KBM-7 (cell line): ENCODE data around the gene HIRA.
"Not testable (repeated sequence)": the region's sequence is repeated elsewhere in the genome, so short reads cannot be mapped to it uniquely, and the experiment has no call there.

Source experiments
- DNase-seq: peaks from one replicate; pipeline ENCODE4 v3.0.0-alpha.2; 2015
- in situ Hi-C: fragments of 300-500 bp; cut with MboI; formaldehyde crosslinking; loops from 2 replicates; pipeline ENCODE4 v1.14.3; 2020; ENCODE audit warnings: low sequenced_read_pairs, low pct_unique_long_range_greater_than_20kb, mixed read lengths

The HIRA gene

GRCh38 chr22:19395276-19395675 lies 36.3 kb downstream of the HIRA start:
- DNase-seq = no peak
- in situ Hi-C loops = no loop called here

GRCh38 chr22:19394274-19395050 lies 37.1 kb downstream of the HIRA start:
- DNase-seq = no peak
- in situ Hi-C loops = no loop called here

- in situ Hi-C loops = no loop called here
- DNase-seq = no peak
These were observed 37.8 kb downstream of the HIRA start for GRCh38 chr22:19393704-19394103.

GRCh38 chr22:19387575-19387974 lies 44.0 kb downstream of the HIRA start:
- in situ Hi-C loops = no loop called here
- no peak for DNase-seq

GRCh38 chr22:19387038-19387437 lies 44.5 kb downstream of the HIRA start:
- in situ Hi-C loops = no loop called here
- DNase-seq = no peak

- in situ Hi-C loops = no loop called here
These were observed 45.3 kb downstream of the HIRA start for GRCh38 chr22:19386248-19386647.

GRCh38 chr22:19385221-19385906 lies 46.2 kb downstream of the HIRA start:
- no peak for DNase-seq
- in situ Hi-C loops = no loop called here

More at GRCh38 chr22:19386248-19386647, 45.3 kb downstream of the HIRA start:
- no peak for DNase-seq

GRCh38 chr22:19383292-19383691 lies 48.2 kb downstream of the HIRA start:
- DNase-seq = no peak
- in situ Hi-C loops = no loop called here

- in situ Hi-C loops = no loop called here
- no peak for DNase-seq
These were observed 49.3 kb downstream of the HIRA start for GRCh38 chr22:19382240-19382639.

GRCh38 chr22:19378344-19378674 lies 53.2 kb downstream of the HIRA start:
- DNase-seq = no peak
- in situ Hi-C loops = no loop called here

- in situ Hi-C loops = no loop called here
- DNase-seq = no peak
These were observed 53.8 kb downstream of the HIRA start for GRCh38 chr22:19377565-19378343.

GRCh38 chr22:19376971-19377370 lies 54.6 kb downstream of the HIRA start:
- DNase-seq = no peak
- in situ Hi-C loops = no loop called here

- no peak for DNase-seq
- in situ Hi-C loops = no loop called here
These were observed 55.3 kb downstream of the HIRA start for GRCh38 chr22:19376247-19376646.

GRCh38 chr22:19375435-19375834 lies 56.1 kb downstream of the HIRA start:
- DNase-seq = no peak
- in situ Hi-C loops = no loop called here

GRCh38 chr22:19374410-19374809 lies 57.1 kb downstream of the HIRA start:
- in situ Hi-C loops = no loop called here

GRCh38 chr22:19373450-19373849 lies 58.1 kb downstream of the HIRA start:
- DNase-seq = no peak
- in situ Hi-C loops = no loop called here

More at GRCh38 chr22:19374410-19374809, 57.1 kb downstream of the HIRA start:
- no peak for DNase-seq

- in situ Hi-C loops = no loop called here
These were observed 59.6 kb downstream of the HIRA start for GRCh38 chr22:19371893-19372292.

GRCh38 chr22:19368876-19369275 lies 62.7 kb downstream of the HIRA start:
- DNase-seq = no peak
- in situ Hi-C loops = no loop called here

More at GRCh38 chr22:19371893-19372292, 59.6 kb downstream of the HIRA start:
- DNase-seq = no peak

GRCh38 chr22:19367763-19368367 lies 63.7 kb downstream of the HIRA start:
- in situ Hi-C loops = no loop called here
- no peak for DNase-seq

GRCh38 chr22:19363541-19363940 lies 68.0 kb downstream of the HIRA start:
- DNase-seq, in situ Hi-C loops: not testable (repeated sequence)
